HG03571 (cell line): Measurements from ENCODE around the gene RABGAP1.

Source experiments
- ATAC-seq: cut with Tn5 transposase; IDR thresholded peaks from one replicate; pipeline ENCODE4 v1.9.1; 2021; ENCODE audit not compliant: unreplicated experiment

The RABGAP1 gene

GRCh38 chr9:122944960-122945888, 4.4 kb downstream of the RABGAP1 start:
- ATAC-seq: no peak

GRCh38 chr9:122946461-122947005, 5.7 kb downstream of the RABGAP1 start:
- no peak for ATAC-seq

- ATAC-seq: no peak
Observed at GRCh38 chr9:122948313-122948712, 7.5 kb downstream of the RABGAP1 start.

- no peak for ATAC-seq
Observed at GRCh38 chr9:122949696-122950095, 8.9 kb downstream of the RABGAP1 start.

GRCh38 chr9:122950263-122950662, 9.4 kb downstream of the RABGAP1 start:
- no peak for ATAC-seq

GRCh38 chr9:122951056-122951455, 10.2 kb downstream of the RABGAP1 start:
- no peak for ATAC-seq

- ATAC-seq: no peak
Observed at GRCh38 chr9:122954253-122954691, 13.5 kb downstream of the RABGAP1 start.

- ATAC-seq: no peak
Observed at GRCh38 chr9:122955961-122956360, 15.1 kb downstream of the RABGAP1 start.

GRCh38 chr9:122961139-122961538, 20.3 kb downstream of the RABGAP1 start:
- no peak for ATAC-seq

- no peak for ATAC-seq
Observed at GRCh38 chr9:122975196-122975595, 34.4 kb downstream of the RABGAP1 start.

GRCh38 chr9:122978601-122979000, 37.8 kb downstream of the RABGAP1 start:
- ATAC-seq: no peak

- no peak for ATAC-seq
Observed at GRCh38 chr9:122986010-122986409, 45.2 kb downstream of the RABGAP1 start.

- no peak for ATAC-seq
Observed at GRCh38 chr9:122988141-122988540, 47.3 kb downstream of the RABGAP1 start.

GRCh38 chr9:122988920-122989621, 48.3 kb downstream of the RABGAP1 start:
- peak; percentile 58 for ATAC-seq

- ATAC-seq: no peak
Observed at GRCh38 chr9:122991370-122991830, 50.6 kb downstream of the RABGAP1 start.

GRCh38 chr9:122996586-122996985, 55.8 kb downstream of the RABGAP1 start:
- no peak for ATAC-seq

- no peak for ATAC-seq
Observed at GRCh38 chr9:122998448-122998847, 57.6 kb downstream of the RABGAP1 start.

- ATAC-seq: no peak
Observed at GRCh38 chr9:123000371-123001068, 59.7 kb downstream of the RABGAP1 start.

- ATAC-seq: no peak
Observed at GRCh38 chr9:123002754-123003153, 61.9 kb downstream of the RABGAP1 start.

- ATAC-seq: no peak
Observed at GRCh38 chr9:123003466-123003865, 62.6 kb downstream of the RABGAP1 start.

GRCh38 chr9:123005964-123006363, 65.1 kb downstream of the RABGAP1 start:
- ATAC-seq: no peak
